Measurements from ENCODE around the gene CCNF. TPM values are rescaled to one million over a fixed set of nuclear protein-coding genes. Genes with fewer than 3 reads are reported as not detected.

The CCNF gene
- total and polyA plus RNA-seq, 2 of the 8 experiments (the other 6 are each of a cell fraction or from before 2014, with no cell fraction given): 15.4 to 54.3 TPM

- no peak overlapping the region for H3K9ac ChIP-seq (replicated peaks in 1 of 4; ENCODE audit: extremely low read depth in 1 of 4, low read depth in 3 of 4, low read length in 3 of 4)
- no peak overlapping the region for H2AK5ac ChIP-seq (ENCODE audit: low read depth, low read length)
- no peak overlapping the region for H3K4me2 ChIP-seq (ENCODE audit: insufficient read depth in 1 of 2, low read depth in 2 of 2, low read length in 2 of 2)
- peaks cover 10 to 32% (median 21%) of the 10 kb centered on the region in 4 experiments for H3K27me3 ChIP-seq (replicated peaks in 1 of 4; ENCODE audit: control insufficient read depth in 3 of 4, extremely low read depth in 1 of 4, insufficient read depth in 3 of 4, low read length in 3 of 4)
- FAIRE-seq (no peak), DNase-seq (ENCODE audit: low read depth in 1 of 2, low spot score in 2 of 2) (no peak)
- H3K4me1 ChIP-seq (replicated peaks in 1 of 4; ENCODE audit: control insufficient read depth in 3 of 4, insufficient read depth in 4 of 4, low read length in 3 of 4): peaks cover 0 to 14% (median 5%) of the 10 kb centered on the region in 4 experiments; a peak in 5 of 7 replicates
- H2BK120ac ChIP-seq (replicated peaks; ENCODE audit: low read depth, low read length): no peak overlapping the region
- no peak overlapping the region for H2BK12ac ChIP-seq (ENCODE audit: low read depth, low read length)
- WGBS, 2 experiments (ENCODE audit: extremely low coverage in 1 of 2, insufficient coverage in 1 of 2, insufficient read length in 1 of 2, insufficient replicate concordance in 2 of 2, low coverage in 1 of 2, low lambda C conversion rate in 2 of 2, missing lambda C conversion rate in 1 of 2): 90% methylated on average over 3 of the region's 3 CpGs; no CpG with 5 or more reads in 1 of the 2 experiments
- H3K14ac ChIP-seq (ENCODE audit: insufficient read length): no peak overlapping the region
- H2BK20ac ChIP-seq (ENCODE audit: low read length): no peak overlapping the region
- H3K56ac ChIP-seq (replicated peaks; ENCODE audit: insufficient read length, low read depth, low read length): no peak overlapping the region
- POLR2A ChIA-PET (ENCODE audit: partially characterized antibody): interaction anchor here (0.8 to 1.7 kb wide), 4 partner anchors 10 to 22 kb away, joined by 3 to 5 read pairs (median 4); no protein-coding TSS in a partner anchor
- peaks cover 17% of the 10 kb centered on the region; the same call in 1 of the 2 replicates for H3K23me2 ChIP-seq (ENCODE audit: low read depth, low read length)
- H3K27ac ChIP-seq (ENCODE audit: low read depth, low read length): no peak overlapping the region
- H2BK5ac ChIP-seq (ENCODE audit: low read depth, low read length): no peak overlapping the region
- no peaks in the 10 kb centered on the region for H3K9me3 ChIP-seq (ENCODE audit: insufficient read depth in 2 of 2, low read depth in 1 of 2, low read length in 1 of 2)
- H3K4me3 ChIP-seq (ENCODE audit: extremely low read depth in 1 of 4, insufficient read depth in 2 of 4, low read depth in 3 of 4, low read length in 4 of 4): no peak overlapping the region
- H3K79me2 ChIP-seq (ENCODE audit: control insufficient read depth in 1 of 2, insufficient read depth in 2 of 2, low read length in 2 of 2): peaks cover 0 to 4% of the 10 kb centered on the region in 2 experiments; a peak in 1 of 4 replicates
- no peak overlapping the region for H4K8ac ChIP-seq (ENCODE audit: extremely low read depth, insufficient read depth, low read length)
- no peak overlapping the region for H4K5ac ChIP-seq (ENCODE audit: insufficient read length, low read depth, low read length)
- peaks cover 9 to 17% of the 10 kb centered on the region in 2 experiments for H4K20me1 ChIP-seq (replicated peaks in 1 of 2; ENCODE audit: control insufficient read depth in 1 of 2, insufficient read depth in 2 of 2, low read length in 2 of 2)
- no peak overlapping the region for H3K18ac ChIP-seq (ENCODE audit: extremely low read depth, low read length)
- no peaks in the 10 kb centered on the region for H3K36me3 ChIP-seq (ENCODE audit: control insufficient read depth in 2 of 4, insufficient read depth in 4 of 4, low read length in 3 of 4)
- no peak overlapping the region for H4K91ac ChIP-seq (replicated peaks; ENCODE audit: insufficient read length, low read length)
- H3K79me1 ChIP-seq (ENCODE audit: low read depth, low read length): peaks cover 23% of the 10 kb centered on the region
- no peak overlapping the region for H2AFZ ChIP-seq (ENCODE audit: low read length)
- H2BK15ac ChIP-seq (ENCODE audit: low read length): no peak overlapping the region
- H3K23ac ChIP-seq (ENCODE audit: insufficient read length): no peak overlapping the region
- no peak overlapping the region for H3K4ac ChIP-seq (replicated peaks; ENCODE audit: insufficient read length, low read depth, low read length)
- CTCF ChIA-PET (ENCODE audit: partially characterized antibody): interaction anchor here (1.0 to 2.8 kb wide), 4 partner anchors 11 to 27 kb away, joined by 3 to 15 read pairs (median 4); no protein-coding TSS in a partner anchor
- TF ChIP-seq CBX5 (IDR thresholded peaks at IDR 0.05; ENCODE audit: low read depth, low read length) (no peak), CBX8 (IDR thresholded peaks at IDR 0.05; ENCODE audit: borderline replicate concordance, low read depth, low read length) (no peak), USF2 (IDR thresholded peaks at IDR 0.05; ENCODE audit: low read length) (no peak), MAX (IDR thresholded peaks at IDR 0.05) (no peak), BACH1 (IDR thresholded peaks at IDR 0.05; ENCODE audit: low read length) (no peak), KDM5A (IDR thresholded peaks at IDR 0.05; ENCODE audit: low read length) (no peak), BCL11A (IDR thresholded peaks at IDR 0.05; ENCODE audit: low read depth in 2 of 2, low read length in 2 of 2) (no peak), EGR1 (IDR thresholded peaks at IDR 0.05; ENCODE audit: borderline replicate concordance, low read depth, low read length) (no peak), RAD21 (IDR thresholded peaks at IDR 0.05 in 1 of 2, conservative IDR thresholded peaks at IDR 0.05 in 1 of 2; ENCODE audit: low read depth in 2 of 2, low read length in 2 of 2) (no peak), MAFK (IDR thresholded peaks at IDR 0.05; ENCODE audit: low read depth, low read length) (no peak), SUZ12 (IDR thresholded peaks at IDR 0.05; ENCODE audit: low read length) (no peak), E2F6 (IDR thresholded peaks at IDR 0.05) (no peak)
Observed at GRCh38 chr16:2477327-2477726, 48.1 kb downstream of the CCNF start.
